GM18870 (cell line): Measurements from ENCODE around the gene SLC24A3.

Source experiments
- ATAC-seq: cut with Tn5 transposase; IDR thresholded peaks from one replicate; pipeline ENCODE4 v1.9.1; 2021; ENCODE audit warnings: moderate library complexity; ENCODE audit not compliant: unreplicated experiment

SLC24A3 gene

DNA sequence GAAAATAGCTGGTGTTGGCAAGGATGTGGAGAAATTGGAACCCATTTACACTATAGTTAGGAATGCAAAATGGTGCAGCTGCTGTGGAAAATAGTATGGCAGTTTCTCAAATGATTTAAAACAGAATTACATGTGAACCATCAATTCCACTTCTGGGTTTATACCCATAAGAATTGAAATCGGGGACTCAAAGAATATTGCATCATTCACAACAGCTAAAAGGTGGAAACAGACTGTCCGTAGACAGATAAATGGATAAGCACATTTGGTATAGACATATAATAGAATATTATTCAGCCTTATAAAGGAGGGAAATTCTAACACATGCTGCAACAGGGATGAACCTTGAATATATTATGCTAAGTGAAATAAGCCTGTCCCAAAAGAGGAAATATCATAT lies 355.7 kb downstream of the SLC24A3 start:
- ATAC-seq, result no peak

- no peak for ATAC-seq
These were observed 359.6 kb downstream of the SLC24A3 start for GRCh38 chr20:19571996-19572395.

GRCh38 chr20:19577692-19578091 lies 365.2 kb downstream of the SLC24A3 start:
- ATAC-seq, result no peak

- ATAC-seq, result no peak
These were observed 370.3 kb downstream of the SLC24A3 start for GRCh38 chr20:19582782-19583181.

- no peak for ATAC-seq
These were observed 371.2 kb downstream of the SLC24A3 start for GRCh38 chr20:19583532-19584175.

DNA sequence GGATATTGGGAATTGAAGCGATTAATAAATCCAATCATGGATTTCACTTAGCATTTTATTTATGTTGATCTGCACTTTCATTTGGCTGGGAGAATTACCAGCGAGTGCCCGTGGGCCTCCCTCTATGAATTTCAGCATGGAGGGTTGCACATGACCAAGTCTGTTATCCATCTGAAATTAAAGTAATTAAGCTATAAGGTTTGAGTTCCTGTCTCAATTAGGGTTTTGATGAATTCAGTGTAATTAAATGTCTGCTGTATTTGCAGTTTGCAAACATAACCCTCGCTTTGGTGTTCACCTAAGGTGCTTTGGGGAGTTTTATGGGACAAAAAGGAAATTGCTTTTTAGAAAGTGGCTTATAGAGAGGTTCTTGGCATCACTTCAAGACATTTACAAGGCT lies 375.8 kb downstream of the SLC24A3 start:
- ATAC-seq, result no peak

- no peak for ATAC-seq
These were observed 376.3 kb downstream of the SLC24A3 start for GRCh38 chr20:19588732-19589131.

GRCh38 chr20:19589787-19590362 lies 377.4 kb downstream of the SLC24A3 start:
- ATAC-seq, result no peak

DNA sequence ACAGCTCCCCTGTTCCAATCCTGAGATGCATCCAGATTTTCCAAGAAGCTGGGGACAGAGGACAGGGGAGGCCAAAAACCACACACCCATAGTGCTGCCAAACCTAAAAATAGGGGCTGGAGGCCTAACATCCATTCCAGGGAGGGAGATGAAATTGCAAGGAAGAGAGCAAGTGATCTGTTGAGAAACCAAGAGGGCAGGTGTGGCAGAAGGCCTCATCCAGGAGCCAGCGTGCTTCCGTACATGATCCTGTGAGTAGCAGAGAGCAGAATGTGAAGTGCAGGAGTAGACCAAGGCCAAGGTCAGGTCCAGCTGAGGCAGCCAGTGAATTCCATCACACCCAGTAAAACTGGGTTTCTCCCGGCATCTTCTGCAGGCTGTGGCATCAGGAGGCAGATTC lies 377.9 kb downstream of the SLC24A3 start:
- no peak for ATAC-seq

DNA sequence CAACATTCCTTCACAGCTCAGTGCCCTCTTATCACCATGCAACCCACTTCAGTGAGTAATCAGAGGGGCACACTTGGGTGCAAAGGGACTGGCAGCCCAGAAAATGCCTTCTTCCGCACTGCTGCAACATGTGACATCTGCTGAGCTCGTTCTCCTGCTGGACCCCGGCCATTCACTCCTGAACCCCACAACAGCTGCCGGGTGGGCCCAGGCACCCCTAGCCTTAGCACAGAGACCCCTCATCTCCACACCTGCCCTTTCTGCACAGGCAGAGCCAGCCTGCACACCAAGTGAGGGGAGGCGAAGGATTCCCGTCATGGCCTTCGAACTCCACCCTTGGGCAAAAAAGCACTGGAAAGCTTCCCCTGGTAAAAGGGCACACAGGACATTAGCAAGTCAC lies 381.3 kb downstream of the SLC24A3 start:
- ATAC-seq, result no peak

- ATAC-seq, result no peak
These were observed 382.5 kb downstream of the SLC24A3 start for GRCh38 chr20:19594896-19595295.

DNA sequence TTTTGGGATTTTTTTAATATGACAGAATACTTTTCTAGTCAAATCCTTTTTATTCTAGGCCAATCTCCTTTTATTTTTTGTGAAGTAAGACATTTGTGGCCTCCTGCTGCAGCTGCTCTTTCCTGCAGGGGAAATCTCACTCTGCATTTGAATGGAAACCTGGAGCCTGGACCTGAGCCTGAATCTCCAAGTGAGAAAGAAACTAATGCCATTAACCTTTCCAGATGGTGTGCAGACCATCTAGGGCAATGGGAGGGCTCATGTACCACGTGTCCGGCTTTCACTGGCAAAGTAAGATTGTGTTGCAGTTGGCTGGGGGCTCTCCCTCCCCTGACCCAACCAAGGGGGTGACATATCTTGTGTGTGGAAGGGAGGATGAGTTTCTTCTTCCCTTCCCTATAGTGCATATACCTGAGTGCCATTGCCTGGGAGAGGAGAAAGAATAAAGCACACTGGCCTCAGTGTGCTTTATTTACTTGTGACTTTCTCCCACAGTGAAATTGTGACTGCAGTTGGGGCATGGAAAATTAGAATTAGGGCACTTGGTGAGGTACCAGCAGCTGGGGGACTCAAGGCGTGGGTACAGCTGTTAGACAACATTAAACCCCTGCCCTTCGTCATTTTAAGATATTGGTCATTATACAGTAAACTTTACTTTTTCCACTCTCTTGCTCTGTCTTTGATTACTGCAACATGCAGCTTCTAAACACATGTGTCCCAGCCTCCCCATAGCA lies 385.8 kb downstream of the SLC24A3 start:
- ATAC-seq, result no peak

DNA sequence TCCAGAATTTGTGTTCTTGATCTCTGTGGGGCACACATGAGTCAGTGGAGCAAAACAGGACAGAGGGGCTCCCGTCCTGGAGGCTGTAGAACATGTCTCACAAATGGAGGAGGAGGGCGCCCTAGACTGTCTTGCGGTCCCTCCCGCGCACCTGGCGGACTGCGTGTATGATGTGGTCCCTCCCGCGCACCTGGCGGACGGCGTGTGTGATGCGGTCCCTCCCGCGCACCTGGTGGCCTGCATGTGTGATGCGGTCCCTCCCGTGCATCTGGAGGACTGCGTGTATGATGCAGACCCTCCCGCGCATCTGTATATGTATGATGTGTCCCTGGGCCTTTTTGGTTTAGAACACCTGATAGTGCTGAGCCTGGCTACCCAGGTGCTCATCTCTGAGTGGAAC lies 386.8 kb downstream of the SLC24A3 start:
- ATAC-seq, result no peak

GRCh38 chr20:19600042-19600441 lies 387.6 kb downstream of the SLC24A3 start:
- ATAC-seq, result no peak

- no peak for ATAC-seq
These were observed 388.8 kb downstream of the SLC24A3 start for GRCh38 chr20:19601126-19601810.

DNA sequence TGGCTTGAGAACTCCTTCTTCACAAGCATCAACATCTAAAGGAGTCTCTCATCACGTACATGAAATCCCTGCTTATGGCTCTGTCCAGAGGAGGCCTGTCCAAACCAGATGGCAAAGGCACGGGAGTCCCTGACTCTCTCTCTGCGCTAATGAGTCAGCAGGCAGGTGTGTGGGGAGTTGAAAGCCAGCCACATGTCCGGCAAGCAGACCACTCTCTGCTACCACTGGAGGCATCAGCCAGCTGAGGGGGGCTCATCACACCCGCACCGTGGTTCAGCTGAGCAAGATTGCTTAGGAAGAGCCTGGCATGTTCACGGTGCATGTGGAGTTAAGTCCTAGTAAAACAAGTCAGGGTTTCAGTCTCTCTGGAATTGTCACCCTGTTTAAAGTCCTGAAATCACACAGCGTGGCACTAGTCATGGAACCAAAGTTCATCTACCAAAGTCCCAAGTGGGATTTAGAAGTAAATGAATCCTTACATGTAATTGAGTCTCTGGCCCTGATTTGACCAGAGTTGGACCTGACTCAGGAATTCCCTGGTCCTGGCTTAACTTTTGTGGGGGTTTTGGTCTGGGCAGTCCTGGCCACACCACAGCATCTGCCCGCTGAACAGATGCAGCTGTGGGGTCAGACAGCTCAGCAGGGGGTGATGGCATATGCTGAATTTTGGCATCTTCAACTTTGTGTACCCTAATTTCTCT lies 390.4 kb downstream of the SLC24A3 start:
- no peak for ATAC-seq

- no peak for ATAC-seq
These were observed 390.9 kb downstream of the SLC24A3 start for GRCh38 chr20:19603376-19603750.

- no peak for ATAC-seq
These were observed 393.5 kb downstream of the SLC24A3 start for GRCh38 chr20:19605786-19606485.

- ATAC-seq, result no peak
These were observed 397.3 kb downstream of the SLC24A3 start for GRCh38 chr20:19609642-19610223.

- ATAC-seq, result no peak
These were observed 403.2 kb downstream of the SLC24A3 start for GRCh38 chr20:19615629-19616028.
